ENCODE measurements around the gene FOXK1.
"Not testable (repeated sequence)": the region's sequence is repeated elsewhere in the genome, so short reads cannot be mapped to it uniquely, and the experiment has no call there.

Gene FOXK1
- 137 to 153 (median 143) reads per million in 4 donors for total RNA-seq

DNA sequence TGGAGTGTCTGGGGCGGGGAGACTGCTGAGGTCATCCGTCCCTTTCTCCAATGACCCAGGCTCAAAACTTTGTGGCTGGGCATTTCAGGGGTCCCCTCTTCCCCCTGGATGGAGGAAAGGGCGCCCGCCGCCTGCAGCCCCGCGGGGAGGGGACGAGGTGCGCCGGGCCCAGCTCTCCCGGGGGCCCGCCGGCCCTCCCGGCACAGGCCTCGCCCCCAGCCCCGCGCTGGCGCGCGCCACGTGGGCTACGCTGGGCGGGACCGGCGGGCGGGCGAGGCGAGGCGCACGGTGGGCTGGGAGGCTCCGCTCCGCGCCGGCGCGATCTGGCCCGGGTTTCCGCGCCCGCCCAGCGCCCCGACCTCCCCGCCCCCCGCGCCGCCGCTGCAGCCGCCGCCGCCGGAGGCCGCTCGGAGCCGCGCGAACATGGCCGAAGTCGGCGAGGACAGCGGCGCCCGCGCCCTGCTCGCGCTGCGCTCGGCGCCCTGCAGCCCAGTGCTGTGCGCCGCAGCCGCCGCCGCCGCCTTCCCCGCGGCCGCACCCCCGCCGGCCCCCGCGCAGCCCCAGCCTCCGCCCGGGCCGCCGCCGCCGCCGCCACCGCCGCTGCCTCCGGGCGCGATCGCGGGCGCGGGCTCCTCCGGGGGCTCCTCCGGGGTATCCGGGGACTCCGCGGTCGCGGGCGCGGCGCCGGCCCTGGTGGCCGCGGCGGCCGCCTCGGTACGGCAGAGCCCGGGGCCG is at the start of gene FOXK1:
FOXK1 (plus strand) TSS at position 410 of the 735 bp plus-strand sequence; CDS start at position 424, 14 bp downstream.
- peak; percentile 64 to 84 (median 66) for DNase-seq

DNA sequence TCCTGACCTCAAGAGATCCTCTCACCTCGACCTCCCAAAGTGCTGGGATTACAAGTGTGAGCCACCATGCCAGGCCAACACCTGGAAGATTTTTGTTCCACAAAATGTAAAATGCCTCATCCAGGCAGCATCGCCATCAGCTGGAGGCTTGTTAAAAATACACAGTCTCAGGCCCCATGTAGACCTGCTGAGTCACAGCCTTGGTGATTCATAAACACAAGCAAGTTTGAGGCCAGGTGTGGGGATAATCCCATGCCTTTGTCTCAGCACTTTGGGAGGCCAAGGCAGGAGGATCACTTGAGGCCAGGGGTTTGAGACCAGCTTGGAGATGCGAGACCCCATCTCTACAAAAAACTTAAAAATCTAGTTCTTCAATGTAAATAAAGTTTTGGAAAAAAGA is 49.1 kb upstream of the FOXK1 start:
- DNase-seq: no peak

DNA sequence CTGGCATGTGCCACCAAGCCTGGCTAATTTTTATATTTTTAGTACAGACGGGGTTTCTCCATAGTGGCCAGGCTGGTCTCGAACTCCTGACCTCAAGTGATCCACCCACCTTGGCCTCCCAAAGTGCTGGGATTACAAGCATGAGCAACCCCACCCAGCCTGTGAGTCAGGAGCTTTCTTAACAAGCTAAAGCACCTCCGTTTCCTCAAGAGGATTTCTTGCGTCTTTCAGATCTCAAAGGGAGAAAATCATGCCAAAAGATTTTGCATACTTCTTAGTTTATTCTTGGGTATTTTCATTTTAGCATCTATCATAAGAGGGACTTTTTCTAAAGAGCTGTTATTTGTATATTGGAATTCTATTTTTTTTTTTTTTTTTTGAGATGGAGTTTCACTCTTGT is 47.9 kb upstream of the FOXK1 start:
- DNase-seq: no peak

DNA sequence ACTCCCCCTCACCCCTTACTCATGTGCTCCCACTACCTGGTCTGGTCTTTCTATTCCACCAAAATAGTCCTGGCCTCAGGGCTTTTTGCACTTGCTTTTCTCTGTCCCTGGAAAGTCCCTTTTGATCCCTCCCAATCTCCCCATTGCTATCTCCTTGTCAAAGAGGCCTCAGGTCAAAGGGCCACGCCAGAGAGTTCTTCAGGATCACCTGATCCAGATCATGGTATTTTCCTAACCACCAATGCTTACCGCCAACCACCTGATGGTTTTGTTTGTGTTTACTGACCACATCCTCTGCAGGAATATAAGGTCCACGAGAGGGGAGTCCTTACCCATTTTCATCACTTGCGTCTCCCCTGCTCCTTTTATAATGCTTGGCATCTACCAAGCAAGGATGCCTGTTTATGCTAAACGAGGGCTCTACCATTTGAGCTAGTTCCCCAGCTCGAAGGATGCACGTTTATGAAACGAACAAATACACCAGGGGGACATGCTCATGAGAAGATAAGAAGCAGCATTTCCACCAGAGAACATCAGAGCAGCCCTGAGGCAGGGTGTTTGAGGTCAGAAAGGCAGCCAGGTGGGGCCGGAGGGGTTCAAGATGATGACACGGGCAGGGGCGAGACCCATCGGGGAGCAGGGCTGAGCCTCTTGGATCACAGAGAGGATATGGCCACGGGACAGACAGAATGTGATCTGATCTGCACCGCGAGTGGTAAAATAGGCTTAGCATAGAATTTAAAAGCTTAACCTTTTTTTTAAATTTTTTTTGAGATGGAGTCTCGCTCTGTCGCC is 43.1 kb upstream of the FOXK1 start:
- peak in 1 of 5 donors; percentile 9 for DNase-seq

DNA sequence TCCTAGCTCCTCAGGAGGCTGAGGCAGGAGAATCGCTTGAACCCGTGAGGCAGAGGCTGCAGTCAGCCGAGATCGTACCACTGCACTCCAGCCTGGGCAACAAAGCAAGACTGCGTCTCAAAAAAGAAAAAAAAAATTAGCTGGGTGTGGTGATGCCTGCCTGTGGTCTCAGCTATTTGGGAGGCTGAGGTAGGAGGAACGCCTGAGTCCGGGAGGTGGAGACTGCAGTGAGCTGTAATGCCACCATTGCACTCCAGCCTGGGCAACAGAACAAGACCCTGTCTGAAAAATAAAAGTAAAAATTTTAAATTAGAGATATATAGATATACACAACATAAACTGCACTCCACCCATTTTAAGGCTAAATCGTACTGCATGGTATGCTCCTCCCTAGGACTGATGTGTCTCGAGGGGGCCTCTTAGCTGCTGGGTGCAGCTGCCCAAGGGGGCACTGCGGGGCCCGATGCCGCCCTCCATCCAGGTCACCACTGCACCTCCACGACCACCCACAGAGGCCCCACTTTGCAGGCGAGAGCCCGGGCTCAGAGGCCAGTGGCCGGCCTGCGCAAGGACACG is 40.9 kb upstream of the FOXK1 start:
- no peak for DNase-seq

DNA sequence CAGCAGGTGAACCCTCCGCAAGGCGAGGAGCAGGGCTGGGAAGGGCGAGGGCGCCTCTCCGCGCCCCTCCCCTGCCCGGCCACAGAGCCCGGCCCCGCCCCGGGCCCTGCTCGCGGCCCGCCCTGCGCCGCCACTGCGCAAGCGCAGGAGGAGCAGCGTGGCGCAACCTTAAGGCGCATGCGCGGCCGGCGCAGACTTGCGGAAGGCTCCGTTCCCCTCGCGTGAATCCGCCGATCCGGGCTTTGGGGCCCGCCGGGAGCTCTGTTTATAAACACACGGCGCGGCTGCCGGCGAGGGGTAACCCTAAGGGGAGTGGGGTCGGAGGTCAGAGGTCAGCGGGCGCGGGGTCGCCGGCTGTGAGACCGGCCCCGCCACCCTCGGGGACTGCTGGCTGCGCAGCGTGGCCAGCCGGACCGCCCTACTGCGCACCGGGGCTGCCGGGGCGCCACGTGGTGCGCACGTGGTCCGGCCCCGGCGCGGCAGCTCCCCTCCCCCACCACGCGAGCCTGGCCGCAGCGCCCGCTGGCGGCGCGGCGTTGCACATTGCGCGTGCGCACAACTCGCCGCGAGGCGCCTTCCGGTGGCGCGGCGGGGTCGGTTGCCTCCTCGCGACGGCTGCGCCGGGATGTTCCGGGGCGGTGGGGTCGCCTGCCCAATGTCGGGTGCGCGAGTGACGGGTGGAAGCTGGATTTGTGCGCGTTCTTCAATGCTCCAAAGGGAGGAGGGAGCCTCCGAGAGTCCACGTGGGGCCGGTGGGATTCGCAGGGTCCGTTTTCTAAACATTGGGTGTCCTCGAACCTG is 40.2 kb upstream of the FOXK1 start:
- peak; percentile 91 to 95 (median 93) for DNase-seq

DNA sequence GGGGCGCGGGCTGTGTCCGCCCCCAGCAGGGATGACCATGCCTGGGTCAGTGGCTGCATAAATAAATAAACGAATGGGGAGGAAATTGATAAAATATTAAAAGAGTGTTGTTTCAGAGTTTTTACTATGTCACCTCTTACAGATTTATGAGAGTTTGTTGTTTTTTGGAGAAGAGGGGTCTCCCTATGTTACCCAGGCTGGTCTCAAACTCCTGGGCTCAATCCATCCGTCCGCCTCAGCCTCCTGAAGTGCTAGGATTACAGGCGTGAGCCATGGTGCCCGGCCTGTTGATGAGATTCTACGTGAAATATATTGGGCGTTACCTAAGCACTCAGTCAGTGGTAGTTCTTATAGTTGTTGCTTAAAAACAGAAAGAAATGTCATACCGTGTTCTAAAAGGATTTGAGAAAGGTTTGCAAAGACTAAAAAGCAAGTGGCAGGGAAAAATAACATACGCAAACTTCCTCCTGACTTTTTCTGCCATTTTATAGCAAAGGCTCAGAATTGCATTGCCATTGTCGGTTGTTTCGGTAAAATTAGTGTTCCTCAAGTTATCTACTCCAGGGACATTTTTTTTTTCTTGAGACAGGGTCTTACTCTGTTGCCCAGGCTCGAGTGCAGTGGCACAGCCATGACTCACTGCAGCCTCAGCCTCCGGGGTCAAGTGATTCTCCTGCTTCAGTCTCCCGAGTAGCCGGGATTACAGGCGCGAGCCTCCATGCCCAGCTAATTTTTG is 39.5 kb upstream of the FOXK1 start:
- DNase-seq: no peak

DNA sequence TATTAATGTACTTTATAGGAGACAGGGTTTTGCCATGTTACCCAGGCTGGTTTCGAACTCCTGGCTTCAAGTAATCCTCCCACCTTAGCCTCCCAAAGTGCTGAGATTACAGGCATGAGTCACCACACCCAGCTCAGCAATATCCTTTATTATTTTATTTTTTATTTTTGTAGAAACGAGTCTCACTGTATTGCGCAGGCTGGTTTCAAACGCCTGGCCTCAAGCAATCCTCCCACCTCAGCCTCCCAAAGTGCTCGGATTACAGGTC is 39.0 kb upstream of the FOXK1 start:
- not testable (repeated sequence) for DNase-seq

DNA sequence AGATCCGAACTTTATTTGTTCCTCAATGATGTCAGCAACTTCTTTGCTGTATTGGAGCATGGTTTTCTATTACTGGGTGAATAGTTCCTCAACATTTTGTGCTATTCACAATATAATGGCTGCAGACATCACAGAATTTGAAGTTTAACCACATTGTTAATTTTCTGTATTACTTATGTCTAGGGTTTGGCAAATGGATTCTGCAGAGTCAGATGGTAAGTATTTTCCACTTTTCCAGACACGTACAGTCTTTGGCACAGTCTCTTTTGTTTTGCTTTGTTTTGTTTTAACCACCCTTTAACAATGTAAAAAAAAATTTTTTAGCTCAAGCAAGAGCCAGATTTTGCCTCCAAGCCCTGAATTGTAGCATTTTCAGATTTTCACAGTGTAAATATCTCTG is 36.8 kb upstream of the FOXK1 start:
- no peak for DNase-seq

DNA sequence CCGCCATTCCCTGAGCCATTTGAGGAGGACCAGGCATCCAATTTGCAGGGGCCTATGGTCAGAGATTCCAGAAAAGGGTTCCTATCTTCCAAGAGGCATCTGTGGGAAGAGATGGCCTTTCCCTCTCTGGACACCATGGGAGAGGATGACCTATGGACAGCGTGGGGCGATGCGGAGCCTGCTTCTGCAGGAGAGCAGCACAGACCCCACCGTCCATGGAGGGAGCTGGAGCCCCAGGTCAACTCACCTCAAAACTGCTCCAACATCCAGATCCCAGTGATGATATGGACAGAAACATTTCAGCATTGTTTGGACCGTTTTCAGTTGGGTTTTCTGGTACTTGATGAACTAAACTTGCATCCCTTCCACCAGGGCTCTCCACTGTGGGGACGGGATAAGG is 34.0 kb upstream of the FOXK1 start:
- DNase-seq: no peak

DNA sequence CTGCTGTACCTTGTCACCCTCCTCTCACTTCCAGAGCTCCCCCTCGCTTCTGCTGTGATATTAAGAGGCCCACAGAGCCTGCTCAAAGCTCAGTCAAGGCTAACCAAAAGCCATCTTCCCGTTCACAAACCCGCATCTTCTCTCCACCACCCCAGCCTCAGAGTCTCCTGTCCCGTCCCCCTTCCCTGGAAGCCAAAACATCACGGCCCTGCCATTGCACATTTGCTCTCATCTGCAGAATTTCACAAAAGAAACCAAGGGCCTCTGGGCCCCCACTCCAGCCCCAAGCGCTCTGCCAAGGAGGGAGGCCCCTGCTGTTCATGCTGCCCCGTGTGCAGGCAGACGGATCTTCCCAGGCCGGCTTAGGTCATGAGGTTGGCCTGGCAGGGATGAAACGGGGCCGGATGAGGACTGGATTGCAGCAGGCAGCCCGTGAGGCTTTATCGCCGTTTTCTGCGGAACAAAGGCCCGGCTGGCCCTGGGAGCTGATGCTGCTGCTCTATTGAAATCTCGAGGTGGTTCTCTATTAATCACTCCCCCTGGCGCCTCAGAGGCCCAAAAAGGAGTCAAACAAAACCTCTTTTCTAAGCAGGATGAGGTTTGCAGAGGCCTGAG is 31.6 kb upstream of the FOXK1 start:
- no peak for DNase-seq

DNA sequence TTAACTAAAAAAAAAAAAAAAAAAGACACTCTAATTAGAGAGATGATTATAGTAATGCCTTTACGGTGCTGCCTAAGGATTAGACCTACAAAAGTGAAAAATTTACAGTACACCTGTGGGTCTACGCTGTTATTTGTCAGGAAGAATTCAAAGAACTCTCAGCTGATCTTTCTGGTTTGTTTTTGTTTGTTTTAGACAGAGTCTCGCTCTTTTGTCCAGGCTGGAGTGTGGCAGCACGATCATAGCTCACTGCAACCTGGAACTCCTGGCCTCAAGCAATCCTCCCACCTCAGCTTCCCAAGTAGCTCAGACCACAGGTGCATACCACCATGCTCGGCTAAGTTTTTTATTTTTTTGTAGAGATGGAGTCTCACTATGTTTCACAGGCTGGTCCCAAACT is 28.3 kb upstream of the FOXK1 start:
- DNase-seq: no peak

DNA sequence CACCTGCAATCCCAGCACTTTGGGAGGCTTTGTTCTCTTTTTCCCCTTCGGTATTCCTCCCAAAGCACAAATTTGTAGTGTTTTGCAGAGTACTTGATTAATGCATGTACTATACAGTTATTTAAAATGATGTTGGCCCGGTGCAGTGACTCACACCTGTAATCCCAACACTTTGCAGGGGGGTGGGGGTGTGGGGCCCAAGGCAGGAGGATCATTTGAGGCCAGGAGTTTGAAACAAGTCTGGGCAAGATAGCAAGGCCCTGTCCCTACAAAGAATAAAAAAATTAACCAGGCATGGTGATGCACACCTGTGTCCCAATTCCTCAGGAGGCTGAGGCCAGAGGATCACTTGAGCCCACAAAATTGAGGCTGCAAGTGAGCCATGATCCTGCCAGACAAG is 26.8 kb upstream of the FOXK1 start:
- no peak for DNase-seq

DNA sequence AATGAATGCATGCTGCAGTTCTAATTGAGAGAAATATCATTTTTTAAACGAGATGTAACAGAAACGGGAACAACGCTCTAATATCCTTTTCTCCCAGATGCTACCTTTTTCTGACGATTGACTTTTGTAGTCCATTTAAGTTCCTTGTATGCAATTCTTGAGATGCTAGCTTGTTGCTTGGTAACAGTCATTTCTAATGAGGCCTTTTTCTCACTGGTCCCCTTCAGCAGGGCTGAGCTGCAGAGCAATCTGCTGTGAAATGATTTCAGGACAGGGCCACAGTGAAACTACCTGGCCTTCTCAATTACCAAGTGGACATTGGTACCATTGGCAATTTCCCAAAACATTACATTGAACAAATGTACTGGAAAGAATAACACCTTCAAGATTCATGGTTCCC is 26.2 kb upstream of the FOXK1 start:
- no peak for DNase-seq

DNA sequence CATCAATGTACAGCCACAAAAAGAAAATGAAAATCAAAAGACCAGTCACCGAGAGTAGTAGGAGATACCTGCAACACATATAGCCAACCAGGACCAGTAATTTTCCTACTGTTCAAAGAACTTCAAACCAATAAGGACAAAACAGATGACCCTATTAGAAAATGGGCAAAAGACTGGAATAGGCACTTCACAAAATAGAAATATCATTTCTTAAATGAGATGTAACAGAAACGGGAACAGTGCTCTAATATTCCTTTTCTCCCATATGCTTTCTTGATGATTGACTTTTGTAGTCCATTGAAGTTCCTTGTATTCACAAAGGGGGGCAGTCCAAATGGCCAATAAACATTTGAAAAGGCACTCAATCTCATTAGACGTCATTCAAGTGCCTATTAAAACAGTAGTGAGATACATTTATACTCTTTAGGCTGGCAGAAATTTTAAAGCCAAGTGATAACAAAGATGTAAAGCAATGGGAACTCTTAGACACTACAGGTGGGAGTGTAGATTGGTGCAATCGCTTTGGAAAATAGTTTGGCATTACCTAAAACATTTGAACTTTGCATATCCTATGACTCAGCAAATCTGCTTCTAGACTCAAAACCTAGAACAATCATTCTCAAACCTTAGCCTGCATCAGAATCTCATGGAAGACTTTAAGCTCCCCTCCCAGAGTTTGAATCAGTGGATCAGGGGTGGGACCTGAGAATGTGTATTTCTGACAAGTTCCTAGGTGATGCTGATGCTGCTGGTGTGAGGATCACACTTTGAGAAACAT is 24.3 kb upstream of the FOXK1 start:
- no peak for DNase-seq

DNA sequence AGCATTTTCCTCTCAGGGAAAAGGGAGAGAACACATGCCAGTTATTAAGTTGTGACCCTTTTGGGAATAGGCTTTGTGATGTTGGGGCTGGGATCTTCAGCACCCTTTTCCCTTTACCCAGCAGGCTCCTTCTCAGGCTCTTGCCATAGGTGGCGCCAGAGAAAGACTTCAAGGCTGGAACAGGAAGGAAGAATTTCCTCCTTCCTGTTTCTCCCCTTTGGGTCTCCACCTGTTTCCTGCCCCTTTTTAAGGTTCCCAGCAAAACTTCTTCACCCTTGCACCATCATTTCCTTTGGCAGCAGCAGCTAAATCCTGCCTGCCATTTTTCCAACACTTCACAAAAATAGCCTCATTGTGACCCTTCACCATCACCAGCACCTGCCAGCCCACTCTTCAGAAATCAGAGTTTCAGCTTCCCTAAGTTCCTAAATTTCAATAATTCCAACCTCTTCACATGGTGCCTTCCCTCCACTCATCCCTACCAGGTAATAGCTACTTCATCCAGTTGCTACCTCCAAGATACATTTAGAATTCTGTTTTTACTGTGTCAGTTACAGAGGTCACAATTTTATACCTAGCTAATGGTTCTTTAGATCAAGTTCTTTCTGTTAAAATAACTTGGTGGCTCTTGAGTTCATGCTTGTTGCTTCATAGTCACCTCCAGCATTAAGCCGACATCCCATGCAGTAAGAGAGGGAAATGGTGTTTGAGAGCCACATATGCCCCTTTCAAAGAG is 22.4 kb upstream of the FOXK1 start:
- DNase-seq: no peak

DNA sequence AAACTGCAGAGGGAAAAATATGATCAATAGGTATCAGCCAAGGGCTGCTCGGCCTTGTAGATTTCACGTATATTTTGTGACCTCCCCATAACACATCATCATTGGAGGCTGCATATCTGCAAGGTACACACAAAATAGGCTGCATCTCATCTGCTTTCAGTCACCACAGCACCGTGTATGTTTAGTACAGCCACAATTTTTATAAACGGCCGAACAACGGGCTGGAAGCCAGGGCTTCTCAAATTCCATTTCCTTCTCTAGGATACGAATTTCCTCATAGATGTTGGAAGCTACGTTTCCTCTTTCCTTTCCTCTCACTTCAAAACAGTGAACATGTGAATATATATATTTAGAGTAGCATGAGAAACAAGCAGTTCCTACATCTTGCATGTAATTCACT is 20.2 kb upstream of the FOXK1 start:
- no peak for DNase-seq

DNA sequence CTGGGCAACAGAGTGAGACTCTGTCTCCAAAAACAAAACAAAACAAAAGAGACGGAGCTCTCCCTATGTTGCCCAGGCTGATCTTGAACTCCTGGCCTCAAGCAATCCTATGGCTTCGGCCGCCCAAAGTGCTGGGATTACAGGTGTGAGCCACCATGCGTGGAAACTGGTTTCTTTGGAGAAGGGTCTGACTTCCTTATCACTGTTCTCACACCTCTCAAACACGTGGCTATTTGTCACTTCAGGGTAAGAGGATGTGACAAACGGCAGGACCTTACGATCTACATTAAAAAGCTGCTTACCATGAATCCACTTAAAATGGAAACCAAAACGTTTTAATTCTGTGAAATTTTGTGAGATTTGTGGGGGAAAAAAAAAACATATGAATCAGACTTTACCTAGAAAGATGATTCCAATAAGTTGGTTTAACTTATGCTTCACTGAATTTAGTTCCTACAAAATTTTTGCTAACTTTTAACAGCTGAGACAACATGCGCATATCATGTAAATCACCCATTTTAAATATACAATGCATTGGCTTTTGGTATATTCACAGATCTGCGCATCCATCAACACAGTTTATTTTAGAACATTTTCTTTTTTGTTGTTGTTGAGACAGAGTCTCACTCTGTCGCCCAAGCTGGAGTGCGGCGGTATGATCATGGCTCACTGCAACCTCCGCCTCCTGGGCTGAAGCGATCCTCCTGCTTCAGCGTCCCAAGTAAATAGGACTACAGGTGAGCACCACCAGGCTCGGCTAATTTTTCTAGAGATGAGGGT is 18.7 kb upstream of the FOXK1 start:
- DNase-seq: peak in 1 of 5 donors; percentile 29

DNA sequence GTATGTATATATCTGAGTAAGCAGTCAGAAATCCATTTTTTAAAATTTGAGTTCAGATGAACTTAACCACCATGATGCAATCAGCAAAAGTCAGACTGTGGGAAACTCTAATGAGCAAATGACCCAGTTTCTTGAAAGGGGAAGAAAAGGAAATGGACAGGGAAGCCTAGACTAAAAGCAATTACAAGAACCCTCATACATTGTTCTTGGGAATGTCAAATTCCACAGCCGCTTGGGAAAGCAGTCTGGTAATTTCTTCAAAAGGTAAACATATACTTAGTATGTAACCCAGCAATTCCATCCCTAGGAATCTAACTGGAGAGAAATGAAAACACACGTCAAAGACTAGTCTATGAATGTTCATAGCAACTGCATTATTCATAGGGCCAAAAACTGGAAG is 16.4 kb upstream of the FOXK1 start:
- no peak for DNase-seq

Measured in T-helper 1 cell (primary cell).